H1 (cell line): ENCODE results near the gene OPALIN. TPM values are rescaled to one million over a fixed set of nuclear protein-coding genes. Genes with fewer than 3 reads are reported as not detected.

Source experiments
- CTCF ChIA-PET: fragments of 300-600 bp; sonication (Branson Sonifier 250); formaldehyde crosslinking; loops from one replicate; lab custom pipeline; 2021; ENCODE audit not compliant: partially characterized antibody; lab: Charles Lee
- POLR2A ChIA-PET: fragments of 300-600 bp; sonication (Branson Sonifier 250); formaldehyde crosslinking; loops from one replicate; lab custom pipeline; 2021; ENCODE audit warnings: inconsistent platforms; ENCODE audit not compliant: partially characterized antibody; lab: Charles Lee
- DNase-seq, 2 experiments: peaks; one replicate each; pipeline versions ENCODE4 v3.0.0 to v3.0.0-alpha.2; 2010 to 2022; ENCODE audit warnings: low spot score in 2 of 2, low read depth in 1 of 2, mixed read lengths in 1 of 2
- FAIRE-seq: peaks from 2 replicates; lab custom pipeline; 2011; peaks lifted over from hg19 to GRCh38; lab: Jason Lieb, UNC
- H2AFZ ChIP-seq: 2 replicates; pipeline ENCODE4 v1.8.1; 2012; ENCODE audit warnings: low read length, inconsistent platforms
- H2AK5ac ChIP-seq: 2 replicates; pipeline ENCODE4 v1.6.1; 2013; ENCODE audit warnings: low read depth, low read length
- H2BK120ac ChIP-seq: replicated peaks from 2 replicates; pipeline ENCODE3; 2013; ENCODE audit warnings: low read depth, low read length, inconsistent platforms
- H2BK12ac ChIP-seq: 2 replicates; pipeline ENCODE4 v1.6.1; 2013; ENCODE audit warnings: low read depth, low read length
- H2BK15ac ChIP-seq: 2 replicates; pipeline ENCODE4 v1.6.1; 2013; ENCODE audit warnings: low read length
- H2BK20ac ChIP-seq: 2 replicates; pipeline ENCODE4 v1.6.1; 2013; ENCODE audit warnings: low read length
- H2BK5ac ChIP-seq: 2 replicates; pipeline ENCODE4 v1.6.1; 2013; ENCODE audit warnings: low read depth, low read length
- H3K14ac ChIP-seq: 2 replicates; pipeline ENCODE4 v1.6.1; 2013; ENCODE audit warnings: inconsistent platforms; ENCODE audit not compliant: insufficient read length
- H3K18ac ChIP-seq: 2 replicates; pipeline ENCODE4 v1.6.1; 2013; ENCODE audit warnings: low read length; ENCODE audit errors: extremely low read depth
- H3K23ac ChIP-seq: 2 replicates; pipeline ENCODE4 v1.6.1; 2013; ENCODE audit warnings: inconsistent platforms; ENCODE audit not compliant: insufficient read length
- H3K23me2 ChIP-seq: 2 replicates; pipeline ENCODE4 v1.6.1; 2013; ENCODE audit warnings: low read depth, low read length
- H3K27ac ChIP-seq: 2 replicates; pipeline ENCODE4 v1.6.1; 2011; ENCODE audit warnings: low read depth, low read length, inconsistent platforms
- H3K27me3 ChIP-seq, 4 experiments: replicated peaks in 1 of 4; 1 replicate in 1 of 4; 2 replicates in 3 of 4; pipeline versions ENCODE4 v1.6.1 to v1.8.1; 2011 to 2013; ENCODE audit warnings: low read length in 3 of 4, mild to moderate bottlenecking in 3 of 4, inconsistent platforms in 2 of 4, mixed read lengths in 2 of 4, moderate library complexity in 1 of 4; ENCODE audit not compliant: control insufficient read depth in 3 of 4, insufficient read depth in 3 of 4; ENCODE audit errors: extremely low read depth in 1 of 4
- H3K36me3 ChIP-seq, 4 experiments: 2 replicates each; pipeline versions ENCODE4 v1.6.1 to v1.8.1; 2011 to 2013; ENCODE audit warnings: mild to moderate bottlenecking in 4 of 4, low read length in 3 of 4, moderate library complexity in 2 of 4, control low read depth in 1 of 4, inconsistent platforms in 1 of 4; ENCODE audit not compliant: insufficient read depth in 4 of 4, control insufficient read depth in 2 of 4
- H3K4ac ChIP-seq: replicated peaks from 2 replicates; pipeline ENCODE3; 2013; ENCODE audit warnings: low read length, low read depth, mixed read lengths, inconsistent platforms; ENCODE audit not compliant: insufficient read length
- H3K4me1 ChIP-seq, 4 experiments: replicated peaks in 1 of 4; 1 replicate in 1 of 4; 2 replicates in 3 of 4; pipeline versions ENCODE4 v1.6.1 to v1.8.1; 2011 to 2013; ENCODE audit warnings: low read length in 3 of 4, inconsistent platforms in 2 of 4, mixed read lengths in 1 of 4; ENCODE audit not compliant: insufficient read depth in 4 of 4, control insufficient read depth in 3 of 4
- H3K4me2 ChIP-seq, 2 experiments: 2 replicates each; pipeline versions ENCODE4 v1.6.1 to v1.8.1; 2011 to 2013; ENCODE audit warnings: low read depth in 2 of 2, low read length in 2 of 2, control low read depth in 1 of 2, inconsistent platforms in 1 of 2, mild to moderate bottlenecking in 1 of 2; ENCODE audit not compliant: insufficient read depth in 1 of 2
- H3K4me3 ChIP-seq, 4 experiments: fragments of 200-600, 300-600 bp in 1 of 4; sonication (generic), shearing (Covaris generic), sonication (Bioruptor Twin) in 1 of 4; 2 replicates each; pipeline versions ENCODE4 v1.5.1 to v1.8.1; 2011 to 2016; ENCODE audit warnings: low read length in 4 of 4, low read depth in 3 of 4, control low read depth in 2 of 4, inconsistent platforms in 2 of 4, mild to moderate bottlenecking in 2 of 4, mixed read lengths in 1 of 4, moderate library complexity in 1 of 4; ENCODE audit not compliant: insufficient read depth in 2 of 4; ENCODE audit errors: extremely low read depth in 1 of 4
- H3K56ac ChIP-seq: replicated peaks from 2 replicates; pipeline ENCODE3; 2013; ENCODE audit warnings: low read depth, mild to moderate bottlenecking, mixed read lengths, low read length, inconsistent platforms; ENCODE audit not compliant: insufficient read length
- H3K79me1 ChIP-seq: 2 replicates; pipeline ENCODE4 v1.6.1; 2013; ENCODE audit warnings: low read depth, low read length, control low read depth
- H3K79me2 ChIP-seq, 2 experiments: 2 replicates each; pipeline versions ENCODE4 v1.6.1 to v1.8.1; 2012 to 2013; ENCODE audit warnings: low read length in 2 of 2, mild to moderate bottlenecking in 2 of 2, inconsistent platforms in 1 of 2; ENCODE audit not compliant: insufficient read depth in 2 of 2, control insufficient read depth in 1 of 2
- H3K9ac ChIP-seq, 4 experiments: replicated peaks in 1 of 4; 1 replicate in 1 of 4; 2 replicates in 3 of 4; pipeline versions ENCODE4 v1.6.1 to v1.8.1; 2011 to 2013; ENCODE audit warnings: low read depth in 3 of 4, low read length in 3 of 4, control low read depth in 2 of 4, mild to moderate bottlenecking in 2 of 4, moderate library complexity in 2 of 4, inconsistent platforms in 1 of 4; ENCODE audit errors: extremely low read depth in 1 of 4
- H3K9me3 ChIP-seq, 2 experiments: 2 replicates each; pipeline versions ENCODE4 v1.6.1 to v1.8.1; 2012 to 2013; ENCODE audit warnings: mild to moderate bottlenecking in 2 of 2, moderate library complexity in 2 of 2, control low read depth in 1 of 2, inconsistent platforms in 1 of 2, low read depth in 1 of 2, low read length in 1 of 2, mixed read lengths in 1 of 2; ENCODE audit not compliant: insufficient read depth in 2 of 2
- H4K20me1 ChIP-seq, 2 experiments: replicated peaks in 1 of 2; 2 replicates each; pipeline versions ENCODE3 to v1.8.1; 2011 to 2013; ENCODE audit warnings: inconsistent platforms in 2 of 2, low read length in 2 of 2, mild to moderate bottlenecking in 1 of 2; ENCODE audit not compliant: insufficient read depth in 2 of 2, control insufficient read depth in 1 of 2
- H4K5ac ChIP-seq: 2 replicates; pipeline ENCODE4 v1.6.1; 2013; ENCODE audit warnings: low read length, low read depth, mixed read lengths, inconsistent platforms; ENCODE audit not compliant: insufficient read length
- H4K8ac ChIP-seq: 2 replicates; pipeline ENCODE4 v1.8.0; 2013; ENCODE audit warnings: mild to moderate bottlenecking, moderate library complexity, low read length, inconsistent platforms; ENCODE audit not compliant: insufficient read depth; ENCODE audit errors: extremely low read depth
- H4K91ac ChIP-seq: replicated peaks from 2 replicates; pipeline ENCODE3; 2013; ENCODE audit warnings: low read length, mixed read lengths, inconsistent platforms; ENCODE audit not compliant: insufficient read length
- SP4 ChIP-seq: IDR thresholded peaks from 2 replicates; pipeline ENCODE4 v1.6.1; 2012; ENCODE audit warnings: low read length, inconsistent platforms
- WGBS, 2 experiments: shearing (Covaris generic) in 1 of 2; methylation state at CpG; one replicate each; pipeline versions ENCODE4 v1.1.6 to v1.1.7; 2013 to 2015; ENCODE audit warnings: low lambda C conversion rate in 2 of 2, mixed read lengths in 2 of 2, inconsistent platforms in 1 of 2, low coverage in 1 of 2, missing lambda C conversion rate in 1 of 2; ENCODE audit not compliant: insufficient replicate concordance in 2 of 2, insufficient coverage in 1 of 2, insufficient read length in 1 of 2; ENCODE audit errors: extremely low coverage in 1 of 2, missing lambda C conversion rate in 1 of 2; 5-methylcytosine and 5-hydroxymethylcytosine counted together
- polyA plus RNA-seq, 7 experiments: library from polyadenylated mRNA; depleted of rRNA in 3 of 7; stranded (reverse) in 5 of 7; unstranded in 2 of 7; fragments of >200 nt in 5 of 7; fragments of 200-250 nt in 2 of 7; gene quantifications; 1 replicate in 5 of 7; 2 replicates in 1 of 7; 4 replicates in 1 of 7; pipeline versions ENCODE4 v1.2.1 to v1.2.3, GENCODE V29; 2011 to 2013; ENCODE audit warnings: missing spikeins in 2 of 7, mixed read lengths in 2 of 7
- total RNA-seq: library from RNA; stranded (reverse); fragmentation: NEBNext Ultra II Directional; extraction: Animal tissue kit (Norgen Biotek cat#: 25700); gene quantifications from 2 replicates; pipeline ENCODE4 v1.2.1, GENCODE V29; 2021

Gene OPALIN
- total and polyA plus RNA-seq, 2 of the 8 experiments (the other 6 are each of a cell fraction or from before 2014, with no cell fraction given) = 0.03 TPM; not detected in 1

DNA sequence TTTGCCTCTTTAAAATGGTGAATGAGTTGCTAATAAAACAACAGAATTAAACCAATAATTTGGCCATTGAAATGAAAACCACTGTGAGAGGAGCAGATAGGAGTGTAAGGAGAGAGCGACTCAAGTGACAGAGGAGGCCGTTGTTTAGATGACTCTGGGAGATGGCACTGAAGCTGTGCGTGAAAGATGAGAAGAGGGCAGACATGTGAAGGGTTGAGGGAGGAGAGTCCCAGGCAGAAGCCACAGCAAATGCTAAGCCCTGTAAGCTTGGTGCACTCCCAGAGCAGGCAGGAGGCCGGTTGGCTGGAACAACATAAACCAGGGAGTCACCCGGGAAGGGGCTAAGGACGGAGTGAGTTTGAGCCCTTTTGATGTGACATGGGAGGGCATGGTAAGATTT, 814 bp upstream of the OPALIN start:
- Histone ChIP-seq H3K9me3 (no peaks in the 10 kb centered on the region), H3K4me3 (no peak overlapping the region), H2AFZ (no peak overlapping the region), H3K27me3 (no peaks in the 10 kb centered on the region; a peak in 1 of 7 replicates), H2AK5ac (no peak overlapping the region), H2BK15ac (no peak overlapping the region), H3K79me2 (no peaks in the 10 kb centered on the region), H3K9ac (no peak overlapping the region), H3K4me2 (no peak overlapping the region), H2BK20ac (no peak overlapping the region), H3K23ac (no peak overlapping the region), H4K20me1 (no peaks in the 10 kb centered on the region), H3K79me1 (no peaks in the 10 kb centered on the region), H3K4ac (no peak overlapping the region), H3K56ac (no peak overlapping the region), H4K8ac (no peak overlapping the region; the same call in 1 of the 2 replicates), H3K4me1 (no peaks in the 10 kb centered on the region), H2BK120ac (no peak overlapping the region), H2BK5ac (no peak overlapping the region), H2BK12ac (no peak overlapping the region), H4K5ac (no peak overlapping the region), H3K18ac (no peak overlapping the region), H4K91ac (no peak overlapping the region), H3K36me3 (no peaks in the 10 kb centered on the region), H3K23me2 (no peaks in the 10 kb centered on the region), H3K27ac (no peak overlapping the region), H3K14ac (no peak overlapping the region)
- CTCF ChIA-PET = interaction anchor here (0.6 to 3.2 kb wide), 7 partner anchors 10 to 195 kb away, joined by 3 to 29 read pairs (median 5); no protein-coding TSS in a partner anchor
- no peak for FAIRE-seq
- no peak for DNase-seq
- 91% methylated on average over 6 of the region's 6 CpGs; no CpG with 5 or more reads in 1 of the 2 experiments for WGBS, 2 experiments
- POLR2A ChIA-PET = no interaction called here
- no peak for TF ChIP-seq SP4
